Suppressor macrophage (primary cell): ENCODE results near the gene SLC6A4.

ENCODE experiments used
- DNase-seq, 4 experiments: peaks; one replicate each; pipeline ENCODE4 v3.0.0-alpha.2; 2020 to 2022

Gene SLC6A4

DNA sequence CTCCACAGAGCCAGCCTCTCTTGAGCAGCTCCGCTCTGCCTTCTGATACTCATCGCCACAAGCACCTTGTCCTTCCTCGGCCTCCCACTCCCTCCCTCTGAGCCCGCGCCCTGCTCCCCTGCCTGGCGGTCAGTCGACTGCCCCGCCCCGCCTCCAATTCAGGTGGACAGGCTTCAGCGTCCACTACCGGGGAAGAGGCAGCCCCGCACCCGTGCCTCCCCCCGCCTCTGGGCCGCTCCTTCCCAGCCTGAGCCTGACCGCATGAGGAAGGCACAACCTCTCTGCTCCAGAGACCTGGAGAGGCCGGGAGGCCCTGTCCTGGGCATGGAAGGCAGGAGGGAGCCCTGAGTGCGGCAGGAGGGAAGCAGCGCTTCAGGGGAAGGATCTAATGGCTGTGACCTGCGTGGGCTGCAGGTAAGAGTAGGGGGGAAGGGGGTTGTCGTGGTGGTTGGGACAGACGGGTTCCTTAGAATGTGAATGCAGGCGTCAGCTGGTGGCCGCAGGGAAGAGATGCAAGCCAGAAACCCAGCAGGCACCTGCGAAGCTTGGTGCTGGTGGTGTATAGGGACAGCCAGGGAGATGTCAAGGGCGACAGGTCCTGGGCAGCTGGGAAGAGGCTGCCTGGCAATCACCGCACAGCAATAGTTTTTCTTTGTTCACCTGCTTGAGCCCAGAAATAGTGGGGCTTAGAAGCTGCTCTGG is 3.0 kb upstream of the SLC6A4 start:
- no peak for DNase-seq

DNA sequence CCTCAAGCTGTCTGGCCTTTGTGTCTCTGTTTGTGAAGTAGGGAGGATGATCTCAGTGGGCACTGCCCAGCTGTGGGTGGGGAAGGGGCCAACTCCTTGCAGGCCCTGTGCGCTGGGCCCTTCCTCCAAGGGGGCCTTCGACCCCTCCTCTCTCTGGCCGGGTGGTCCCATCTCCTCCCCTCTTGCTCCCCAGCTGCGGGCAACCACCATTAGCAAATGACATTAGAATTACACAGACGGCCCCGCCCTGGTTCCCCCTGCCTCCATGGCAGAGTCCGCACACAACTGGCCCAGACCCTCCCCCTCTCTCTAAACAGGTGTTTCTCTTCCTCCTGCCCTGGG is 2.5 kb upstream of the SLC6A4 start:
- no peak for DNase-seq

DNA sequence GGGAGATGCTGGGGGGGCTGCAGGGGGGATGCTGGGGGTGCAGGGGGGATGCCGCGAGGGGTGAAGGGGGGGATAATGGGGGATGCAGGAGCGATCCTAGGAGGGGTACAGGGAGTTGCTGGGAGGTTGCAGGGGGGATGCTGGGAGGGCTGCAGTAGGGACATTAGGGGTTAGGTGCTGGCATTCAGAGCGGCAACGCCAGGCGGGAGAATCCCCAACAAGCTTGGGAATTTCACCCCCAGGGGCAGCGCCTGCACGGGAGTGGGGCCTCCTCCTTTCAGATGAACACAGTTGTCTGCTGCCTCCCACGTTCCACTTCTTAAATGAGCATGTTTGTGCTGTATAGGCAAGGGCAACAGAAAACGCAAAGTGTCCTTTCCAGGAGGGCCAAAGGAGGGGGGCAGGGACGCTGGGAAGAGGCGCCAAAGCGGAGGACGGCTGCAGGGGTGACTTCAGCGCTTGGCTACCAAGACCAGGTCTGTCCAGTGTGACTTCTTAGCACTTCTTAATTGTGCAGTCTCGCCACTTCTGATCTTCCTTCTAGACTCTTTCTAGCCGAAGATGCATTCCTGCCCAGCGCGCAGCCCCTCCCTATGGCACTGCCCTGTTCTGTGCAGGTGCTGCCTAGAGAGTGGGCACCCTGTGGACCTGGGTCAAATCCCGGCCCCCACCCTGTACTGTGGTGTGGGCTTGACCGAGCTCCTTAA is 2.0 kb upstream of the SLC6A4 start:
- peak in 1 of 4 experiments; percentile 7 for DNase-seq

DNA sequence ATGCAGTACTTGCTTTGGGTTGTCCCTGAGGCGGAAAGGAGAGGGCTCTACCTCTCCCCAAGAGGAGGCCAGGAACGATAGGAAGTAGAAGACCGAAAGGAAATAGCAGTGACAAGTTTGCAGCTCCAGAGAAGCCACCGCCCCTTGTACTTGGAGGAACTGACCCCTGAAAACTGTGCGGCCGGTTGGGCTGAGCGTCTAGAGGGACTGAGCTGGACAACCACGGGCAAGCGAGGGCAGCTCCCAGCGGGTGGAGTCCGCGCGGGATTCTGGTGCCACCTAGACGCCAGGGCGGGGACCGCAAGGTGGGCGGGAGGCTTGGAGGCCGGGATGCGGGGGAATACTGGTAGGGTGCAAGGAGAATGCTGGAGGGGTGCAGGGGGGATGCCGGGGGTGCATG is 1.3 kb upstream of the SLC6A4 start:
- DNase-seq, result peak; percentile 56 to 72 (median 58)

DNA sequence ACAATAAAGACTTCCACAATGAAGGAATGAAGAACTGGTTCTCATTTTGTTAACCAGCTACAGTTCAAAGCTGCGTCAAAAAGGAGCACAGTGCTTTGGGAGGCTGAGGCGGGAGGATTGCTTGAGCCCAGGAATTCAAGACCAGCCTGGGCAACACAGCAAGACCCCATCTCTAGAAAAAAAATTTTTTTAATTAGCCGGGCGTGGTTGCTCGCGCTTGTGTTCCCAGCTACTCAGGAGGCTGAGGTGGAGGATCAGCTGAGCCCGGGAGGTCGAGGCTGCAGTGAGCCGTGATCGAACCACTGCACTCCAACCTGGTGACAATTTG is 764 bp upstream of the SLC6A4 start:
- DNase-seq, result no peak

DNA sequence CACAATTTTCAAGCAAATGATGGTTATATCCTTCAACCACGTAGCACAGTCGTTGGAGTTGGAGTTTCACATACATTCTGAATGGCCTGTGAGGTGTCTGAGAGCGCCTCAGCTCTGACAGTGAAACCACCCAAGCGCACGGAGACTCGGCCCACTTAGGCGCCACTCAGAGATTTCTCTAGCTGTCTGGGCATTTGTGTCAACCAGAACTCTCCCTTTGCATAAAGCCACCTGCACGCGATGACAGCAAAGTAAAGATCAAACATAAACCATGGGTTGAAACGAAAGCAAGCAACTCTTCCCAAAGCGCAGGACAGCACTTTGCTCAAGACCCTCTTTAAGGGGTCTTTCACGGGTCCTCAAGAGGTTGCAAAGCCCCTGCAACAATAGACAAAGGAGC is 533 bp downstream of the SLC6A4 start:
- DNase-seq, result no peak

DNA sequence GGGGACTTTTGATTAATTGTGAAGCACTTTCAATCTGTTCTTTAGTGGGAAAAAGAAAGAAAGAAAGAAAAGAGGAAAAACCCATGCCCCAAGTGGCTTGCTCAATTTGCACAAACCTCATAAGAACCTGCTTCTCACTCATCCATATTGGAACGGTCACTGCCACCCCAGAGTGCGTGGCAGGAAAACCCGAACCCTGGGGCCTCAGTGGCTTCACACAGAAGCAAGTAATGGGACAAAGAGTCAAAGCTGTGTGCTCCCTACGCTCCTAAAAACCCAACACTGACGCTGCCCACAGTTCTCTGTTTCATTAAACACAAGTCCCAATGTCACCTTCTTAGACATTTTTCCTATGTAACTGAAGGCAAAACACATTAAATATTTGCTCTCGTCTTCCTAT is 1.2 kb downstream of the SLC6A4 start:
- DNase-seq, result no peak

DNA sequence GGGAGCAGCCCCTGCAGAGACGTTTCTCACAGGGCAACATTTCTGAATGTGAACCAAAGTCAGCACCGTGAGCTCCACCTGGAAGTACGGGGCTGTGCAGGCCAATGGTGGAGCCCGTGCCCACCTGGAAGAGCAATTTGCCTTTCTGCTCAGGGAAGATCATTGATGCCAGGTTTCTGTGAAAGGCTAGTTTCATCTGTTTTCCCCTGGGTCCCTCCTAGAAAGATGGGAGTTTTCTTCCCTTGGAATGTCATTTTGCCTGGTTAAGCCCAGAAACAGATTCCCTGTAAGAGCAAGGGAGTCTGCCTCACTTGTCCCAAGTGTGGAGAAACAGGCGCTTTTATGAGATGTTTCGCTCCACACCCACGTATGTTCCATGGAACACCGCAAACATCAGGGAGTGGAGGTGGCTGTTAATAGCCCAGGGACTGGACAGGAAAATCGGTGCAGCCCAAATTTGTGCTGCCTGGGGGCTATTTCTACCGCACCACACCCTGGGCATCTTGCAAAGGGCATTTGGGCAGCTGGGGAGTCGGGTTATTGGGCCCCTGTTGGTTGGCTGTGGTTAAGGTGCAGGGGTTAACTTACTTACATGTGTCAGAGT is 2.6 kb downstream of the SLC6A4 start:
- no peak for DNase-seq

DNA sequence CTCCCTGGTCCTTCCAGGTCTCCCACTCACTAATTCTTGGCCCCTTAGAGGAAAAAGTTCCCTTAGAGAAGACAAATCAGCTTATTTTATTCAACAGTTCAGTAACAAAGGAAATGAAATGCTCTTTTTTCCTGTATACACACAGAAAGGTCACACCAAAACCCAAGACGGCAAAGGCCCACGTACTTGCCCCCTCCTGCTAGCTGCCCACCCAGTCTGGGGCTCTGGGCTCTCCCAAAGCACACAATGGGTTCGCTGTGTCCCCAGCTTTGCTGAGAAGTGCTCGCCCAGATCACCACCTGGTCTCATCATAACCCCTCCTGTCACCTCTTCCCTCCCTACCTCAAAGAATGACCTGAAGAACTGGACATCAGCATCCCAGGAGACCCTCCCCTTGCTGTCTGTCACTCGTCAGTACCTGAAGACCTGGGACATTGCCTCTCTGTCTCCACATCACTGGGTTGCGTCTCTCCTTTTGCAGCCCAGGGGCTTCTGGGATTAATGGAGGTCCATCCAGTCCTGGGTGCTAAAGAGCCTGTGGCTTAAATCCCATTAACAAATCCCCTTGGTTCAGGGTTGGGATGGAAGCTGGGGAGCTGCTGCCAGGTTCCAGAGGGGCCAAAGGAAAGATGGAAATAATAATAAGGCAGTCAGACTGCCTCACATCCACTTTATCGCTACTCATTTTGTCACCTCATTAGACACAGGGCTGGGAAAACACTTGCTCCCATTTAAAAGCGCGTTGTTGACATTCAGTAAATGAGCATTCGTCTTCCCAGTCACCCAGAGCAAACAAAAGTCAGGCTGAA is 3.3 kb downstream of the SLC6A4 start:
- DNase-seq, result no peak

DNA sequence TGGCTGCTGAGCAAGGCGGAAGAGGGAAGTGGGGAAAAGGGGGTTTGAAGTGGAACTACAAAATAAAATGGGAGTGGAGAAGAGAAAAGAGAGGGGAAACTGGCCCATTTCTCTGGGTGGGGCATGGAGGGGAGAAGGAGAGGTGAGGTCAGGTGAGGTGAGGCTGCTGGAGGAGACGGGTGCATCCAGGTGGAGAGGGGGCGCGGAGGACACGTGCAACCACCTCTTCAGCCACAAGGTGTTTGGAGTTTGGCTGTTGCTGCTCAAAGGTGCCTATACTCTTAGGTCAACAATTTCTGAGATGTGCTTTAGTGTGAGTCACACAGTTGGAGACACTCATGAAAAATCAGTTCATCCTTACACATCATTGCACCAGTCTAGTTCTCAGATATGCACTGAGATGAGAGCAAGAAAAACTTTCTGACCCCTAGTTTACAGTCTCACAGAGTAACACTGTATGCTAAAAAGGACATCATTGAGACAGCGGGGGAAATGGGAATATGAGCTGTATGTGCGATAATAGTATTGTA is 4.8 kb downstream of the SLC6A4 start:
- DNase-seq, result no peak

DNA sequence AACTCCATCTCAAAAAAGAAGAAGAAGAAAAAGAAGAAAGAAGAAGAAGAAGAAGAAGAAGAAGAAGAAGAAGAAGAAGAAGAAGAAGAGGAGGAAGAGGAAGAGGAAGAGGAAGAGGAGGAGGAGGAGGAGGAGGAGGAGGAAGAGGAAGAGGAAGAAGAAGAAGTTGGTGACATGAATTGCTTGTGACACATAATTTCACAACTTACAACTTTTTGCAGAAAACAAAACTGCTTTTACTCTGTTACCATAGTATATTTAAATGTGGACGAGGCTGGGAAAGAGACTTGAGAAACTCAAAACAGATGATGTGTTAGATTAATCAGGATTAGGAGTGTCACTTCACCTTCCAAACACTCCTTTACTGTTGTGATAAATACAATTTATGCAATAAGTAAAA is 5.5 kb downstream of the SLC6A4 start:
- peak in 2 of 4 experiments; percentile 47 to 48 for DNase-seq

DNA sequence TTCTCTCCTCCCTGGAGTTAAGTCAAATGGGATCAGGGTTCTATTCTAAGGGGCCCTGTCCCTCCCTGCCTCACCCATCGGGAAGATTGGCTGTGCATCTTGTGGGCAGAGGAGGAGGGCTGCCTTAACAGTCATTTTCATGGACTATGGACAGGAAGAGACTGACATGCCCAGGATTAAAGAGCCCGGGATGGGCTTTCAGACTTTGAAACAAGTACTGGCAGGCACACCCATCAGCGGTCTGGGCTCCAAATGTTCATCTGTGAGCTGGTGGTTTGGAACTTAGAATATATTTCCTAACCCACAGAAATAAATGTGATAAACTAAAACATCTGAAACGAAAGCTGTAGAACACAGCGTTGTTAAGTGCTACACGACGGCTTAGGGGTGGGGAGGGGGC is 6.5 kb downstream of the SLC6A4 start:
- no peak for DNase-seq

DNA sequence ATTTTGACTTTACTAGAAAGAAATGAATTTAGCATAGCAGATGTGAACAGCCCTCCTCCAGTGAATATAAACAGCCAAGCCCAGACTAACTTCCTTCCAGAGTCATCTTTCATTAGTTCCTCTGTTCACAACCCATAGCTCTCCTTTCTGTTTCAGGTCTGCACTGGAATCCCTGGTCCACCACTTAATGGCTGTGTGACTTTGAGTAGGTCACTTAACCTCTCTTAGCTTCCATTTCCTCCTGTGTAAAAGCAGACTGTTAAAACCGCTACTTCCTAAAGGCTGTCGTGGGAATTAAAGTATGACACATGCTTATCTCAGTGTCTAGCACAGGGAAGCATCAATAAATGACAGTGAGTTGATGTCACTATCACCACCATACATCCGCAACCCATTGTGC is 7.5 kb downstream of the SLC6A4 start:
- no peak for DNase-seq

DNA sequence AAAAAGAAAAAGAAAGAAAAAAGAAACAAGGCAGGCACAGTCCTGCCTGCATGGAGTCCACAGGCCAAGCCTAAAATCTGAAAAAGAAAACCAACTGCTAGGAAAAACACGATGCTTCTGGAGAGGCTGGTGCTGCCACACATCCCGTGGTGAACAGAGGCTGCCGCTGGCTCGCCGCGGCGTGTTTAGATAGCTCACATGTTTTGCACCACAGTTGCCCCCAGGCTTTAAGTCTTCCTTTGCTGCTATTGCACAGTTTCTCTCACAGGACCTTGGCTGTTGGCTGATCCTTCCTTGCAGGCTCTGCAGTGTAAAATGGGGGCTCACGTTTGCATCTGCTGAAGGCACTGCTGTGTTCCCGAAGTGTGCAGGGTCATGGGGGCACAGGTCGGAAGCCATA is 8.6 kb downstream of the SLC6A4 start:
- DNase-seq, result no peak

DNA sequence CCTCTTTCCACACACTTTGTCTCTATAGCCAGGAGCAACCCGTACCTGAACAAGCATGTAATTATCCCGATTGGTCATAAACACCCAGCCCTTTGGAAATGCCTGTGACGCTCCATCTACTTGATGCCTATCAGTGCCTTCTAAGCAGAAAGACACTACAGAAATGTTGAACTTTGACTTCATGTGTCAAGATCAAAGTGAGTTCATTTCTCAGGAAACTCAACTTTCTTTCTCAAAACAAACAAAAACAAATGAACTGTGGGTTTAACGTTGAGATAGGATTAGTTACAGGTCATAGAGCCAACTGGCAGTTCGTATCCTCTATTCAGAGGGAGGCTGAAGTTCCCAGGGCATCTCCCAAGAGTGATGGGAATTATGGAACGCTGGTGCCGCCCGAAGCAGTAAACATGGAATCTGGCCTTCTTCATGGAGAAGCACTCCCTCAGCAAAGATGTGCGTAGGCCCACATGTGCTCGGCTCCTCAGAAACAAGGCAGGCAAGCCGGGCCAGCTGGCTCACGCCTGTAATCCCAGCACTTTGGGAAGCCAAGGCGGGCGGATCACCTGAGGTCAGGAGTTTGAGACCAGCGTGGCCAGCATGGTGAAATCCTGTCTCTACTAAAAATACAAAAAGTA is 9.5 kb downstream of the SLC6A4 start:
- no peak for DNase-seq

DNA sequence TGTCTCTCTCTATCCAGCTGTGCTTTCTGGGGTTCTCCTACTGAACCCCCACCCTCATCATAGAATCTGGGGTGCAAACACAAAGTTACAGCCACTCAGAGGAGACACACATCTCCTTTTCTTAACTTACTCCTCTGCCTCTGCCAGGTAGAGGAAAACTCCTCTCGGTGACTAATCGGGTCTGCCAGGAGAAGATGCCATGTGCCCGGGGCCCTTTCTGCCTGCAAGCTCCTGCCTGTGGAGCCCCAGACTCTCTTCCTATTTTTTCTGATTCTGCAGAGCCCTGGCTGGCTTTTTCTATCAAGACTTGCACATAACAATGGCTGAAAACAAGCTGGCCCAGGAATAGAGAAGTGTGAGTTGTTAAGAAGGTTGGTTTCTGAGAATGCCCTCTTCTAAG is 10.4 kb downstream of the SLC6A4 start:
- no peak for DNase-seq

DNA sequence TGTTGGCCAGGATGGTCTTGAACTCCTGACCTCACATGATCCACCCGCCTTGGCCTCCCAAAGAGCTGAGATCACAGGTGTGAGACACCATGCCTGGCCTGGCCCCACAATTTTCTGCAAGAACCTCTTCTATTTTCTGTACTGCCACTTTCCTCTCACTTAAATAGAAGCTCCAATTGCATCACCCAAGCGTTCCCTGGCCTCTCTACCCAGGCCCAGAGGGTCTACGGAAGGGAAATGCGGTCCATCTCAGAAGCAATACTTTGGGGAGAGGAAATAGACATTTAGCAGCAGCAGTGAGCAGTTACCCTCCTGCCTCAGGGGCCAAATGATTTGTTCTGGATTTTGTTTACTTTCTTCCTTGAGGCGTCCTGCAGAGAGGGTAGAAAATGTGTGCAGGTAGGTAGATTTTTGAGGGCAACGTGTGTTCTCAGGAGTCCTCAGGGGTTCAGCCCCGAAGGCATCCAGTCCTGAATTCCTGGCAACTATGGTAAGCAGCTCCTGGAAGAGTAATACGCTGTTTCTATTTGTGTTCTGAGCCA is 11.0 kb downstream of the SLC6A4 start:
- DNase-seq, result no peak

DNA sequence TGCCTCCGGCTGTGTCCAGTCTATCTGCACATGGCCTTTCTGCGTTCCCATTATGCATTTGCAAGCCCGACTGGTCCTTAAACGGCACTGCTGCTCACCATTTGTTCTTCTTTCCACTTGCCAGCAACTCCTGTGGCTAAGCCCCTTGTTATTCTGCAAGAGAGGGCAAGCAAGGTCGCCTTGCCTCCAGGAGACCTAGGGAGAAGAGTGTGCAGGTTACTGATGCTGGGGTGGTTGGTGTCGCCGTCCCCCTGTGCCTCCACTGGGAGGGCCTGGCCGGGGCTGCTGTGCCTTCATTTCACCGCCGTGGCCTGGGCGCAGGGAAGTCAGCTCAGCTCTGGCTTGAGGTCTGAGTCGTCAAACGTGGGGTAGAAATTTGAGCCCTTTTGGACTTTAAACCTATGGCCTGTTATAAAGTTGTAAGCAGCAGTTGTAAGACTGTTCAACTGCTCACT is 12.7 kb downstream of the SLC6A4 start:
- DNase-seq, result no peak

DNA sequence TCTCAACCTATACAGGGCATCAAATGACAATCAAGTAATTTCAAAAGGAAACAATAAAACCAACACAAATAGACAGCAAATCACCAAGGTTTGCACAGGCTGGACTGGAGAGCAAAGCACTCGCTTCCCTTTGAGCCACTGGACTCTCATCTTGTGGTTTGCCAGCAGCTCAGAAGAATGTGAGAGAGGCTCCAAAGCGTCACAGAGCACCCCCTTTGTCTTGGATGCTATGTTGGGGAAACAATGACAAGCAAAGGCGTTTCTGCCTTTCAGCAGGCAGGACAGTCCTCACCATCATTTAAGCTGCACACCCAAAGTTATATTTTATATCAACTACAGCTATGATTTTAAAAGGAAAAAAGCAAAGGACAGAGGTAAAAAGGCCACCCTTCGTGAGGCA is 13.2 kb downstream of the SLC6A4 start:
- no peak for DNase-seq

DNA sequence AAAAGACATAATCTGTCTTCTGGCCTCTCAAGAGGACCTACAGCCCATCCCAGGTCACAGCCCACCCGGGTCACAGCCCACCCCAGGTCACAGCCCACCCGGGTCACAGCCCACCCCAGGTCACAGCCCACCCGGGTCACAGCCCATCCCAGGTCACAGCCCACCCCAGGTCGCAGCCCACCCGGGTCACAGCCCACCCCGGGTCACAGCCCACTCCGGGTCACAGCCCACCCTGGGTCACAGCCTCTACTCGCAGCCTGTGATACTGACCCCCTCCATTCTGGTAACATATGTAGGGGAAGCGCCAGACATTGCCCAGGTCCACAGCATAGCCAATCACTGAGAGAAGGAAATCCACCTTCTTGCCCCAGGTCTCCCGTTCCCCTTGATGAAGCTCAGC is 14.2 kb downstream of the SLC6A4 start:
- no peak for DNase-seq

DNA sequence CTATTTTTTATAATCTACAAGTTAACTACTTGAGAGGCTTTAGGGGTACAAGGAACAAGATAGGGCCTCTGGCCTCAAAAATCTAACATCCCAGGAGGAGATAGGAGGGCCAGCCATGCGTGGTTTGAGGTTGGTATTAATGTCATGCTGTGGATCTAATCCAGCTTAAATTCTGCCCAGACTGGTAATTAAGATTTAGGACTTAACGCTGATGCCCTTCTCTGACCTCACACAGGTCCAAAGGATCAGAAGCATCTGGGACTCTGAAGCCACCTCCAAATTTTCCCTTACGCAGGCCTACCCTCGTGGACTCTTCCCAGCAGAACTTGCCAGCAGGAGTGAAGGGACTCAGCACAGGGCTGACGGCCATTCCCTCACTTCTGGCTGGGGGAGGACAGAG is 15.1 kb downstream of the SLC6A4 start:
- DNase-seq, result no peak

DNA sequence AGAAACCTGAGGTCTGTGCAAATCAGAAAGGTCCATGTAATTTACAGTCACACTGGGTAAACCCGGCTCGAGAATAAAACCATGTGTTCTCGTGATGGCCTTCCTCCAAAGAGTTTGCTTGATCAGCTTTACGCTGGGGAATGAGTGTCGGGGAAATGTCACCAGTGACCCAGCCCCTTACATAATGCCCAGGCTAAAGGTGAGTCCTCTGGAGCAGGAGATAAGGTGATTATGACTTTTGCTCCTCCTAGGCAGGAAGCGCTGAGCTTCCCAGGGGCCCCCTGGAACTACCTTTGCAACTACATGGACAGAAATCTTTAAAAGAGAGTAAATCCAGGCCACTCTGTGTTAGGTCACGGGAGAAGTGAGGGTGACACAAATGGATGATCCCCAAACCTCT is 15.7 kb downstream of the SLC6A4 start:
- DNase-seq, result no peak
